IMR-90 (cell line): ENCODE measurements around the gene DNAJA4. TPM values are rescaled to one million over a fixed set of nuclear protein-coding genes. Genes with fewer than 3 reads are reported as not detected.
A peak's percentile ranks its signal among the peaks of the same experiment; 100 is the strongest.

Experiments used
- ATAC-seq: fragments of 200-7000 bp; cut with Tn5 transposase; 2 replicates; pipeline ENCODE4 v1.9.1; 2020; ENCODE audit warnings: low read depth, mild to moderate bottlenecking, moderate library complexity
- BruUV-seq: library from RNA; stranded (reverse); fragments of 400-500 nt; replicated peaks from 2 replicates; lab custom pipeline; 2021; lab: Mats Ljungman, UMichigan
- CTCF ChIA-PET: fragments of 300-600 bp; formaldehyde crosslinking; extraction: SDS; loops from one replicate; lab custom pipeline; 2021; ENCODE audit warnings: antibody characterized with exemption; lab: Yijun Ruan, JAX
- POLR2A ChIA-PET: fragments of 300-600 bp; sonication (Branson Sonifier 250); formaldehyde crosslinking; loops from one replicate; lab custom pipeline; 2022; ENCODE audit warnings: antibody characterized with exemption; ENCODE audit not compliant: unreplicated experiment; lab: Charles Lee
- DNase-seq: peaks from one replicate; pipeline ENCODE4 v3.0.0; 2013
- H2AFZ ChIP-seq: replicated peaks from 2 replicates; pipeline ENCODE3; 2013; ENCODE audit warnings: low read length, mild to moderate bottlenecking; ENCODE audit not compliant: poor library complexity
- H2AK5ac ChIP-seq: 2 replicates; pipeline ENCODE4 v1.6.1; 2013; ENCODE audit warnings: low read depth, low read length, inconsistent platforms
- H2AK9ac ChIP-seq: replicated peaks from 2 replicates; pipeline ENCODE3; 2013; ENCODE audit warnings: mild to moderate bottlenecking, low read depth, low read length, moderate library complexity; ENCODE audit not compliant: poor library complexity
- H2BK120ac ChIP-seq: 2 replicates; pipeline ENCODE4 v1.6.1; 2013; ENCODE audit warnings: low read depth, low read length, inconsistent platforms
- H2BK15ac ChIP-seq: 3 replicates; pipeline ENCODE4 v1.6.1; 2013; ENCODE audit warnings: low read depth, low read length, inconsistent platforms
- H2BK20ac ChIP-seq: 2 replicates; pipeline ENCODE4 v1.6.1; 2013; ENCODE audit warnings: low read depth, mild to moderate bottlenecking, inconsistent platforms, low read length, moderate library complexity
- H2BK5ac ChIP-seq: 2 replicates; pipeline ENCODE4 v1.6.1; 2013; ENCODE audit warnings: mild to moderate bottlenecking, low read depth, low read length, inconsistent platforms; ENCODE audit not compliant: poor library complexity, severe bottlenecking
- H3K14ac ChIP-seq: replicated peaks from 2 replicates; pipeline ENCODE4 v1.6.1; 2013; ENCODE audit warnings: low read depth, low read length, inconsistent platforms
- H3K18ac ChIP-seq: 2 replicates; pipeline ENCODE4 v1.6.1; 2013; ENCODE audit warnings: low read depth, low read length, control low read depth
- H3K23ac ChIP-seq: 2 replicates; pipeline ENCODE4 v1.6.1; 2013; ENCODE audit warnings: low read depth, low read length, inconsistent platforms
- H3K27ac ChIP-seq: 2 replicates; pipeline ENCODE4 v1.5.1; 2013; ENCODE audit warnings: mild to moderate bottlenecking, control low read depth, low read length; ENCODE audit not compliant: insufficient read depth
- H3K27me3 ChIP-seq: 2 replicates; pipeline ENCODE4 v1.6.1; 2013; ENCODE audit warnings: low read length; ENCODE audit not compliant: control insufficient read depth, insufficient read depth
- H3K36me3 ChIP-seq: 2 replicates; pipeline ENCODE4 v1.6.1; 2013; ENCODE audit warnings: low read length, mixed read lengths; ENCODE audit not compliant: control insufficient read depth, insufficient read depth
- H3K4ac ChIP-seq: 2 replicates; pipeline ENCODE4 v1.6.1; 2013; ENCODE audit warnings: low read depth, low read length, inconsistent platforms
- H3K4me1 ChIP-seq: 2 replicates; pipeline ENCODE4 v1.6.1; 2013; ENCODE audit warnings: low read length, mixed read lengths; ENCODE audit not compliant: control insufficient read depth, insufficient read depth
- H3K4me2 ChIP-seq: 2 replicates; pipeline ENCODE4 v1.6.1; 2013; ENCODE audit warnings: low read depth, mild to moderate bottlenecking, control low read depth, low read length, moderate library complexity
- H3K4me3 ChIP-seq: 2 replicates; pipeline ENCODE4 v1.5.1; 2013; ENCODE audit warnings: low read depth, mild to moderate bottlenecking, control low read depth, low read length, moderate library complexity; ENCODE audit not compliant: insufficient read depth
- H3K56ac ChIP-seq: 2 replicates; pipeline ENCODE4 v1.6.1; 2013; ENCODE audit warnings: low read length, inconsistent platforms; ENCODE audit not compliant: insufficient read depth; ENCODE audit errors: extremely low read depth
- H3K79me1 ChIP-seq, 2 experiments: 2 replicates each; pipeline ENCODE4 v1.6.1; 2013; ENCODE audit warnings: low read length in 2 of 2, inconsistent platforms in 1 of 2, low read depth in 1 of 2
- H3K9ac ChIP-seq: 2 replicates; pipeline ENCODE4 v1.6.1; 2013; ENCODE audit warnings: low read depth, low read length, control low read depth
- H3K9me1 ChIP-seq: 2 replicates; pipeline ENCODE4 v1.6.1; 2013; ENCODE audit warnings: low read length, inconsistent platforms; ENCODE audit not compliant: insufficient read depth
- H3K9me3 ChIP-seq: 2 replicates; pipeline ENCODE4 v1.6.1; 2013; ENCODE audit warnings: low read length; ENCODE audit not compliant: control insufficient read depth, insufficient read depth
- H4K20me1 ChIP-seq: 2 replicates; pipeline ENCODE4 v1.6.1; 2013; ENCODE audit warnings: low read length, inconsistent platforms; ENCODE audit not compliant: insufficient read depth
- H4K5ac ChIP-seq: 2 replicates; pipeline ENCODE4 v1.6.1; 2013; ENCODE audit warnings: mild to moderate bottlenecking, low read depth, low read length, control low read depth
- H4K8ac ChIP-seq, 2 experiments: 2 replicates each; pipeline ENCODE4 v1.6.1; 2013; ENCODE audit warnings: low read depth in 2 of 2, low read length in 2 of 2, control low read depth in 1 of 2, inconsistent platforms in 1 of 2
- H4K91ac ChIP-seq: 2 replicates; pipeline ENCODE4 v1.6.1; 2013; ENCODE audit warnings: low read depth, low read length, inconsistent platforms; ENCODE audit not compliant: insufficient read depth
- FOS ChIP-seq: fragments of 150-350 bp; IDR thresholded peaks from 2 replicates; pipeline ENCODE4 v1.6.1; 2016; ENCODE audit warnings: low read depth, low read length
- MXI1 ChIP-seq: IDR thresholded peaks from 2 replicates; pipeline ENCODE4 v1.6.1; 2012; ENCODE audit warnings: low read depth, mild to moderate bottlenecking, low read length, moderate library complexity, borderline replicate concordance
- RAD21 ChIP-seq: IDR thresholded peaks from 2 replicates; pipeline ENCODE4 v1.6.1; 2012; ENCODE audit warnings: low read length, improper control_type of control experiment
- RCOR1 ChIP-seq: IDR thresholded peaks from 2 replicates; pipeline ENCODE4 v1.6.1; 2012; ENCODE audit warnings: mild to moderate bottlenecking, low read length, improper control_type of control experiment; ENCODE audit not compliant: insufficient replicate concordance
- SMC3 ChIP-seq: fragments of 150-350 bp; IDR thresholded peaks from 2 replicates; pipeline ENCODE4 v1.6.1; 2016; ENCODE audit warnings: low read depth, mild to moderate bottlenecking, antibody characterized with exemption, low read length, moderate library complexity
- WGBS, 2 experiments: methylation state at CpG; one replicate each; pipeline versions ENCODE4 v1.1.5 to v1.1.7; 2013; ENCODE audit warnings: missing lambda C conversion rate in 2 of 2; ENCODE audit not compliant: insufficient read length in 1 of 2; ENCODE audit errors: extremely low coverage in 2 of 2; 5-methylcytosine and 5-hydroxymethylcytosine counted together
- dilution Hi-C: fragments of 300-500 bp; cut with HindIII; formaldehyde crosslinking; loops from one replicate; pipeline ENCODE4 v1.14.3; 2018; ENCODE audit warnings: low sequenced_read_pairs; ENCODE audit not compliant: unreplicated experiment
- in situ Hi-C: fragments of 300-500 bp; cut with MboI; formaldehyde crosslinking; loops from 3 replicates; pipeline ENCODE4 v1.14.3; 2019; ENCODE audit warnings: low sequenced_read_pairs, inconsistent platforms, mixed read lengths
- intact Hi-C: fragments of 100-400 bp; cut with micrococcal nuclease; formaldehyde crosslinking; loops from 2 replicates; pipeline ENCODE4 v1.10.0; 2022
- polyA plus RNA-seq, 3 experiments: library from polyadenylated mRNA; depleted of rRNA; stranded (reverse); fragments of >200 nt; gene quantifications; 2 replicates each; pipeline ENCODE4 v1.2.3, GENCODE V29; 2012; ENCODE audit warnings: low replicate concordance in 1 of 3
- total RNA-seq: library from RNA; depleted of rRNA; stranded (reverse); fragments of >200 nt; gene quantifications from 2 replicates; pipeline ENCODE4 v1.2.3, GENCODE V29; 2012
- TF ChIP-seq, protein P1 (sequence below): conservative IDR thresholded peaks from 2 replicates; pipeline ENCODE4 v1.5.1; 2012; ENCODE audit warnings: mild to moderate bottlenecking, low read depth, low read length, improper control_type of control experiment

The DNAJA4 gene
- total and polyA plus RNA-seq, 2 of the 4 experiments (the other 2 are of a cell fraction): 0.18 to 0.32 TPM

DNA sequence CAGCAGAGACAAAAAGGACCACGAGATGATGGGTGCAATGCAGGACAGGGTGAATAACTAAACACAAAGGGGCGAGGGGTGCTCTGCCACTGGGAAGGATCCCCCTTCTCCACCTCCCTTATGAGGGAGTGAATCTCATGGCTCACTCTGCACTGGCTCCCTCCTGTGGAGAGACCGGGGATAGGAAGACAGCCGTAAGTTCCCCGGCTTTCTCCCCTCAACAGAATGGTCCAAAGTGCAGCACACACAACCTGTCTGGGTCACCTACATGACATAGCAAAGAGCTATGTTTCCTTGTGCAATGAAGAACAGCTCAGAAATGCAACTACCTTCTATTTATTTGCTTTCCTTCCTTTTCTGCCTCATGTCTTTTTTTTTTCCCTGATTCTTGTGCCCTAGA lies 22.2 kb upstream of the DNAJA4 start:
- H2BK15ac ChIP-seq: no peak overlapping the region
- H3K14ac ChIP-seq: no peak overlapping the region
- no peak overlapping the region for H3K56ac ChIP-seq
- no TSS peak for BruUV-seq
- ATAC-seq (no peak), DNase-seq (no peak)
- no peak overlapping the region for H2AFZ ChIP-seq
- H3K23ac ChIP-seq: no peak overlapping the region
- no peak overlapping the region for H3K18ac ChIP-seq
- no peak; the same call in 1 of the 2 replicates for TF ChIP-seq RAD21
- TF ChIP-seq SMC3: peak; percentile 31; the same call in 1 of the 2 replicates
- no peak for TF ChIP-seq FOS
- TF ChIP-seq, protein P1, sequence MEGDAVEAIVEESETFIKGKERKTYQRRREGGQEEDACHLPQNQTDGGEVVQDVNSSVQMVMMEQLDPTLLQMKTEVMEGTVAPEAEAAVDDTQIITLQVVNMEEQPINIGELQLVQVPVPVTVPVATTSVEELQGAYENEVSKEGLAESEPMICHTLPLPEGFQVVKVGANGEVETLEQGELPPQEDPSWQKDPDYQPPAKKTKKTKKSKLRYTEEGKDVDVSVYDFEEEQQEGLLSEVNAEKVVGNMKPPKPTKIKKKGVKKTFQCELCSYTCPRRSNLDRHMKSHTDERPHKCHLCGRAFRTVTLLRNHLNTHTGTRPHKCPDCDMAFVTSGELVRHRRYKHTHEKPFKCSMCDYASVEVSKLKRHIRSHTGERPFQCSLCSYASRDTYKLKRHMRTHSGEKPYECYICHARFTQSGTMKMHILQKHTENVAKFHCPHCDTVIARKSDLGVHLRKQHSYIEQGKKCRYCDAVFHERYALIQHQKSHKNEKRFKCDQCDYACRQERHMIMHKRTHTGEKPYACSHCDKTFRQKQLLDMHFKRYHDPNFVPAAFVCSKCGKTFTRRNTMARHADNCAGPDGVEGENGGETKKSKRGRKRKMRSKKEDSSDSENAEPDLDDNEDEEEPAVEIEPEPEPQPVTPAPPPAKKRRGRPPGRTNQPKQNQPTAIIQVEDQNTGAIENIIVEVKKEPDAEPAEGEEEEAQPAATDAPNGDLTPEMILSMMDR: peak; percentile 42
- no peak for TF ChIP-seq MXI1
- TF ChIP-seq RCOR1: no peak
- WGBS, 2 experiments: 74% methylated on average over 3 of the region's 5 CpGs; no CpG with 5 or more reads in 1 of the 2 experiments
- H3K9me3 ChIP-seq: no peaks in the 10 kb centered on the region
- H4K91ac ChIP-seq: no peak overlapping the region
- ChIA-PET POLR2A (interaction anchor here (0.9 kb wide), 1 partner anchor 57 kb away, joined by 4 read pairs; the partner anchor contains the start of gene SKIC8), CTCF (no interaction called here)
- dilution Hi-C loops: no loop called here
- H3K4me3 ChIP-seq: no peak overlapping the region
- H3K9me1 ChIP-seq: no peaks in the 10 kb centered on the region; the same call in 1 of the 2 replicates
- in situ Hi-C loops: loop anchor here (5.0 kb wide), 1 partner anchor 285 kb away; no protein-coding TSS in a partner anchor
- H3K9ac ChIP-seq: no peak overlapping the region
- no peak overlapping the region for H3K4me2 ChIP-seq
- H2AK9ac ChIP-seq: no peak overlapping the region
- H4K5ac ChIP-seq: no peak overlapping the region
- H4K8ac ChIP-seq: no peak overlapping the region
- H2BK5ac ChIP-seq: no peak overlapping the region
- no peak overlapping the region for H3K4ac ChIP-seq
- no peaks in the 10 kb centered on the region; the same call in 1 of the 2 replicates for H4K20me1 ChIP-seq
- H3K27ac ChIP-seq: no peak overlapping the region
- no peaks in the 10 kb centered on the region for H3K79me1 ChIP-seq
- no peak overlapping the region for H2BK120ac ChIP-seq
- H2AK5ac ChIP-seq: no peak overlapping the region
- H2BK20ac ChIP-seq: no peak overlapping the region
- H3K36me3 ChIP-seq: no peaks in the 10 kb centered on the region
- intact Hi-C loops: loop anchor here (5.0 kb wide), 2 partner anchors 110 to 340 kb away; partner anchors contain the start of gene CIB2
- H3K27me3 ChIP-seq: peaks cover 15% of the 10 kb centered on the region
- H3K4me1 ChIP-seq: no peaks in the 10 kb centered on the region
